ENCODE results near the gene SLC41A3.

The SLC41A3 gene

GRCh38 chr3:126082362-126083137 lies 1.4 kb downstream of the SLC41A3 start:
- no peaks in the 10 kb centered on the region for H3K9me2 ChIP-seq (replicated peaks; ENCODE audit: insufficient read depth, low read length)
- no peaks in the 10 kb centered on the region for H3K27me3 ChIP-seq (replicated peaks; ENCODE audit: insufficient read depth, low read length)
- H3K4me1 ChIP-seq (ENCODE audit: low read length): no peaks in the 10 kb centered on the region
- no peak overlapping the region for H3K27ac ChIP-seq (ENCODE audit: low read length)
- no peaks in the 10 kb centered on the region for H3F3A ChIP-seq (ENCODE audit: insufficient read depth, low read length)
- H3K9me3 ChIP-seq (replicated peaks; ENCODE audit: insufficient read depth, low read length): no peaks in the 10 kb centered on the region
- no peak for DNase-seq
- H3K9ac ChIP-seq (ENCODE audit: low read length): peak overlapping the region; percentile 74; the same call in 1 of the 2 replicates
- no peak for TF ChIP-seq EZH2phosphoT487 (IDR thresholded peaks at IDR 0.05; ENCODE audit: low read length)
- TF ChIP-seq EZH2 (optimal IDR thresholded peaks at IDR 0.05; ENCODE audit: low read depth, low read length): no peak
- no peak for TF ChIP-seq CTCF (IDR thresholded peaks at IDR 0.05; ENCODE audit: low read length)
- no peaks in the 10 kb centered on the region for H3K36me3 ChIP-seq (replicated peaks; ENCODE audit: insufficient read depth, low read length)
- H2AFZ ChIP-seq (ENCODE audit: low read length): 0 out of 2 replicates have a peak overlapping the region, but pooled peaks have one; percentile 80
- H4K20me1 ChIP-seq (ENCODE audit: insufficient read depth, low read length): no peaks in the 10 kb centered on the region
- peak overlapping the region; percentile 83 for H3K4me3 ChIP-seq (ENCODE audit: low read length)
- H3K4me2 ChIP-seq (ENCODE audit: low read depth, low read length): peak overlapping the region; percentile 81
- H3K79me2 ChIP-seq (ENCODE audit: low read length): peaks cover 4% of the 10 kb centered on the region; the same call in 1 of the 2 replicates

GRCh38 chr3:126081618-126082361 lies 2.1 kb downstream of the SLC41A3 start:
- Histone ChIP-seq H3K27me3 (replicated peaks; ENCODE audit: insufficient read depth, low read length) (no peaks in the 10 kb centered on the region), H3K9me3 (replicated peaks; ENCODE audit: insufficient read depth, low read length) (no peaks in the 10 kb centered on the region), H3K9ac (ENCODE audit: low read length) (no peak overlapping the region), H3K4me2 (ENCODE audit: low read depth, low read length) (no peak overlapping the region), H2AFZ (ENCODE audit: low read length) (no peak overlapping the region), H3K4me1 (ENCODE audit: low read length) (no peaks in the 10 kb centered on the region), H3K9me2 (replicated peaks; ENCODE audit: insufficient read depth, low read length) (no peaks in the 10 kb centered on the region), H3K27ac (ENCODE audit: low read length) (no peak overlapping the region), H3K79me2 (ENCODE audit: low read length) (peaks cover 4% of the 10 kb centered on the region; the same call in 1 of the 2 replicates), H3K36me3 (replicated peaks; ENCODE audit: insufficient read depth, low read length) (no peaks in the 10 kb centered on the region), H3F3A (ENCODE audit: insufficient read depth, low read length) (no peaks in the 10 kb centered on the region), H4K20me1 (ENCODE audit: insufficient read depth, low read length) (no peaks in the 10 kb centered on the region), H3K4me3 (ENCODE audit: low read length) (no peak overlapping the region)
- no peak for DNase-seq
- no peak for TF ChIP-seq EZH2 (optimal IDR thresholded peaks at IDR 0.05; ENCODE audit: low read depth, low read length)
- no peak for TF ChIP-seq EZH2phosphoT487 (IDR thresholded peaks at IDR 0.05; ENCODE audit: low read length)
- TF ChIP-seq CTCF (IDR thresholded peaks at IDR 0.05; ENCODE audit: low read length): peak; percentile 24; the same call in 1 of the 2 replicates

- Histone ChIP-seq H3K4me3 (ENCODE audit: low read length) (no peak overlapping the region), H3F3A (ENCODE audit: insufficient read depth, low read length) (no peaks in the 10 kb centered on the region), H3K36me3 (replicated peaks; ENCODE audit: insufficient read depth, low read length) (no peaks in the 10 kb centered on the region), H3K9ac (ENCODE audit: low read length) (no peak overlapping the region), H3K9me2 (replicated peaks; ENCODE audit: insufficient read depth, low read length) (no peaks in the 10 kb centered on the region), H3K4me1 (ENCODE audit: low read length) (no peaks in the 10 kb centered on the region), H3K27me3 (replicated peaks; ENCODE audit: insufficient read depth, low read length) (no peaks in the 10 kb centered on the region), H3K9me3 (replicated peaks; ENCODE audit: insufficient read depth, low read length) (no peaks in the 10 kb centered on the region), H3K79me2 (ENCODE audit: low read length) (peaks cover 4% of the 10 kb centered on the region; the same call in 1 of the 2 replicates), H3K27ac (ENCODE audit: low read length) (no peak overlapping the region), H3K4me2 (ENCODE audit: low read depth, low read length) (no peak overlapping the region), H4K20me1 (ENCODE audit: insufficient read depth, low read length) (no peaks in the 10 kb centered on the region), H2AFZ (ENCODE audit: low read length) (no peak overlapping the region)
- TF ChIP-seq EZH2phosphoT487 (IDR thresholded peaks at IDR 0.05; ENCODE audit: low read length): no peak
- DNase-seq: no peak
Measured at GRCh38 chr3:126080970-126081369, 3.0 kb downstream of the SLC41A3 start.
